Dermis microvascular lymphatic vessel endothelial cell (primary cell): ENCODE measurements around the gene TMEM175. TPM values are rescaled to one million over a fixed set of nuclear protein-coding genes. Genes with fewer than 3 reads are reported as not detected.
"Not testable (repeated sequence)": the region's sequence is repeated elsewhere in the genome, so short reads cannot be mapped to it uniquely, and the experiment has no call there.

Experiments
- DNase-seq, 2 donors: peaks; one replicate each; pipeline versions ENCODE4 v3.0.0 to v3.0.0-alpha.2; 2010; ENCODE audit warnings: low read depth in 2 of 2
- total RNA-seq: library from RNA; depleted of rRNA; stranded (reverse); fragments of >200 nt; gene quantifications from 2 replicates; pipeline ENCODE4 v1.2.1, GENCODE V29; 2014

TMEM175 gene
- total RNA-seq, 1 donor from 2014 or later: 7.6 TPM

DNA sequence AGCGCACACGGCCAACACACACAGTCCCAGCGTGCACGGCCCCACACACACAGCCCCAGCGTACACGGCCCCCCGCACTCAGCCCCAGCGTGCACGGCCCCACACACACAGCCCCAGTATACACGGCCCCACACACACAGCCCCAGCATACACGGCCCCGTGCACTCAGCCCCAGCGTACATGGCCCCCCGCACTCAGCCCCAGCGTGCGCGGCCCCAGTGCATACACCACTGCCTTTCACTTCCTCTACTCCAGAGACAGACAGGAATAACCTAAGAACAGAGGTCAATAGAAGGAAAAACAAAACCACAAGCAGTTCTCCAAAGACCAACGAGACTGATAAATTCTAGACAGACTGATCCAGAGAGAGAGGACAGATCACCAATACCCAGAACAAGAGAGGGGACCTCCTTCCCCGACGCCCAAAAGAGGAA lies 17.2 kb upstream of the TMEM175 start:
- DNase-seq: no peak

DNA sequence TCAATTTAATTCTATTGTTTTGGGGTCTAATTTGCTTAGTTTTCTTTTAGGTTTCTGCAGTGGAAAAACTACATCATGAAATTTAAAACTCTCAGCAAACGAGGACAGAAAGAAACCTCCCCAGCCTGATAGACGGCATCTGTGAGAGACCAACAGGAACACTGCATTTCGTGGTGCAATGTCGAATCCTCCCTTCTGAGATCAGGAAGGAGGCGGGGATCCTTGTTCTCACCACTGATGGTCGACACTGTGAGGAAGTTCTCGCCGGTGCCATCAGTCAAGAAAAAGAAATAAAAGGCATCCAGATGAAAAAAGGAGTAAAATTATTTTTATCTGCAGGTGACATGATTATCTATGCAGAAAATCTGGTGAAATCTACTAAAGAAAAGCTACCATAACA lies 16.7 kb upstream of the TMEM175 start:
- peak in 1 of 2 donors; percentile 13 for DNase-seq

- no peak for DNase-seq
These were observed 14.8 kb upstream of the TMEM175 start for GRCh38 chr4:917466-917865.

GRCh38 chr4:917992-918391 lies 14.3 kb upstream of the TMEM175 start:
- no peak for DNase-seq

DNA sequence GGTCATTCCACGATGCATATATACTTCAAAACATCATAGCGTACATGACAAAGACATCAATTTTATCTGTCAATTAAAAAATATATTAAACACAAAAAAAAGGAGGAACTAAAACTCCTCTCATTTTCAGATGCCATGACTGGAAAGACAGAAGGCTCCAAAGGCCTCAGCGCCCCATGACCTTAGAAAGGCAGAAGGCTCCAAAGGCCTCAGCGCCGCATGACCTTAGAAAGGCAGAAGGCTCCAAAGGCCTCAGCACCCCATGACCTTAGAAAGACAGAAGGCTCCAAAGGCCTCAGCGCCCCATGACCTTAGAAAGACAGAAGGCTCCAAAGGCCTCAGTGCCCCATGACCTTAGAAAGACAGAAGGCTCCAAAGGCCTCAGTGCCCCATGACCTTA lies 13.7 kb upstream of the TMEM175 start:
- not testable (repeated sequence) for DNase-seq

DNA sequence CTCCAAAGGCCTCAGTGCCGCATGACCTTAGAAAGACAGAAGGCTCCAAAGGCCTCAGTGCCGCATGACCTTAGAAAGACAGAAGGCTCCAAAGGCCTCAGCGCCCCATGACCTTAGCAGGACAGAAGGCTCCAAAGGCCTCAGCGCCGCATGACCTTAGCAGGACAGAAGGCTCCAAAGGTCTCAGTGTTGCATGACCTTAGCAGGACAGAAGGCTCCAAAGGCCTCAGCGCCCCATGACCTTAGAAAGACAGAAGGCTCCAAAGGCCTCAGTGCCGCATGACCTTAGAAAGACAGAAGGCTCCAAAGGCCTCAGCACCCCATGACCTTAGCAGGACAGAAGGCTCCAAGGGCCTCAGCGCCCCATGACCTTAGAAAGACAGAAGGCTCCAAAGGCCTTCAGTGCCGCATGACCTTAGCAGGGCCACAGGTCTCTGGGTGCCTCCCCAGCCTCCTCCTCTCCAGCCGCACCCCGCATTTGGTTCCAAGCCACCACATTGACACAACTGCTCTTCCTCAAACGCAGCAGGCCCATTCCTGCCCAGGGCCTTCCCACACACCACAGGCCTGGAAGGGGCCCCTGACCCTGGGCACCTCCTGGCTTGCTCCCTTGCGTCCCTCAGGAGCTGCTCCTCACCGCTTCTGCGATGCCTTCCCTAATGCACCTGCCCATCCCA lies 13.1 kb upstream of the TMEM175 start:
- DNase-seq: not testable (repeated sequence)

GRCh38 chr4:921830-922331 lies 10.4 kb upstream of the TMEM175 start:
- DNase-seq: no peak

DNA sequence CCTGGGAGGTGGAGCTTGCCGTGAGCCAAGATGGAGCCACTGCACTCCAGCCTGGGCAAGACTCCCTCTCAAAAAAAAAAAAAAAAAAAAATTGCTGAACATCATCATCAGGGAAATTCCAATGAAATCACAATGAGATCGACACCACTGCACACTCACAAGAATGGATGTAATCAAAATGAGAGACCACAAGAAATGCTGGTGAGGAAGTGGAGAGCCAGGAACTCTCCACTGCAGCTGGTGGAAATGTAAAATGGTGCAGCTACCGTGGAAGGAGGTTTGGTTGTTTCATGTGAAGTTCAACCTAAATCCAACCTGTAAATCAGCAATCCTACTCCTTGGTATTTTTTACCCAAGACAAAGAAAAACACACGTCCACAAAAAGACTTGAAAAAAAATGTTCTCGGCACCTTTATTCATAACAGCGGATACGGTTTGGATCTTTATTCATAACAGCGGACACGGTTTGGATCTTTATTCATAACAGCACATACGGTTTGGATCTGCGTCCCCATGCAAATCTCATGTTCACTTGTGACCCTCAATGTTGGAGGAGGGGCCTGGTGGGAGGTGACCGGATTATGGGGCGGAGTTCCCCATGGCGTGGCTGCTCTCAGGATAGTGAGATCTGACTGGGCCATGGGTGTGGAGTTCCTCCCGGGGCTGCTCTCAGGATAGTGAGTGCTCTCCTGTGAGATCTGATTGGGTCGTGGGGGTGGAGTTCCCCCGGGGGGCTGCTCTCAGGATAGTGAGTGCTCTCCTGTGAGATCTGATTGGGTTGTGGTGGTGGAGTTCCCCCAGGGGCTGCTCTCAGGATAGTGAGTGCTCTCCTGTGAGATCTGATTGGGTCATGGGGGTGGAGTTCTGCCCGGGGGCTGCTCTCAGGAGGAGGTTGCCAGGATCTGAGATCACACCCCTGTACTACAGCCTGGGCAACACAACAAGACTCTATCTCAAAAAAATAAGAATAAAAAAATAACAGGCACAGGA lies 7.9 kb upstream of the TMEM175 start:
- DNase-seq: peak in 1 of 2 donors; percentile 63

GRCh38 chr4:925171-925570 lies 7.1 kb upstream of the TMEM175 start:
- DNase-seq: no peak

DNA sequence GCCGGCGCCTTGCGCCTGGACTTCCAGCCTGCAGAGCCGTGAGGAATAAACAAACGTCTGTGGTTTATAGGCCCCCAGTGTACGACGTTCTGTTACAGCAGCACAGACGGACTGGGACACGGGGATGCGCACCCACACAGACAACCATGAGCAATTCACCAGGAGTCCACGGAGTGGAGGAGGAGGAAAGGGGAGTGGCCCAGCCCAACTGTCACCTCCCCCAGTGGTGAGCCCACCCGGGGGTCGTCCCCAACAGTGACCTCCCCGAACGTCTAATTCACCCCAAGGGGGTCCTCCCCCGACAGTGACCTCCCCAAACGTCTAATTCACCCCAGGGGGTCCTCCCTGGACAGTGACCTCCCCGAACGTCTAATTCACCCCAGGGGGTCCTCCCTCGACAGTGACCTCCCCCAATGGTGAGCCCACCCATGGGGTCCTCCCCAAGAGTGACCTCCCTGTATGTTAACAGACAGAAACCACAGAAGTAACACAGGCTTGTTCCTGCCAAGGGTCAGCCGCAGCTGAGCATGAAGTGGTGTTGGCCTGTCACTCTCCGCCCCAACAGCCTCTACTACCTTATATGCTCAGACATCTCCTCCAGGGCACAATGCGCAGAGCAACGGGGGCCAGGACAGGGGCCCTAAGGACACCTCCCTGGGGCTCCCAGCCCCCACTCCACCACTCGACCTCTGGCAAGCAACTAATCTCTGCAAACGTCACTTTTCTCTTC lies 6.3 kb upstream of the TMEM175 start:
- DNase-seq: no peak

- peak in 1 of 2 donors; percentile 13 for DNase-seq
These were observed 5.7 kb upstream of the TMEM175 start for GRCh38 chr4:926538-926937.

DNA sequence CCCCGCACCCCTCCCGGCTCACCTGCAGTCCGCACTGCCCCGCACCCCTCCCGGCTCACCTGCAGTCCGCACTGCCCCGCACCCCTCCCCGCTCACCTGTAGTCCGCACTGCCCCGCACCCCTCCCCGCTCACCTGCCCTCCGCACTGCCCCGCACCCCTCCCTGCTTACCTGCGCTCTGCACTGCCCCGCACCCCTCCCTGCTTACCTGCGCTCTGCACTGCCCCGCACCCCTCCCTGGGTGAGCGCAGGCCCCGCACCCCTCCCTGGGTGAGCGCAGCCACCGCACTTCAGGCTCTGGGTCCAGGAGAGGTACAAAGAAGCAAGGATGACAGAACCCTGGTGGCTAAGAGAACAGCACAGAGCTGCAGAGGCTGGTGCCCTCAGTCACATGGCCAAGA lies 4.7 kb upstream of the TMEM175 start:
- not testable (repeated sequence) for DNase-seq

GRCh38 chr4:929096-929765 lies 3.0 kb upstream of the TMEM175 start:
- DNase-seq: no peak

GRCh38 chr4:930028-930551 lies 2.2 kb upstream of the TMEM175 start:
- no peak for DNase-seq

GRCh38 chr4:930827-931193 lies 1.4 kb upstream of the TMEM175 start:
- DNase-seq: no peak

GRCh38 chr4:931194-931959 lies 883 bp upstream of the TMEM175 start:
- peak; percentile 55 to 79 for DNase-seq

DNA sequence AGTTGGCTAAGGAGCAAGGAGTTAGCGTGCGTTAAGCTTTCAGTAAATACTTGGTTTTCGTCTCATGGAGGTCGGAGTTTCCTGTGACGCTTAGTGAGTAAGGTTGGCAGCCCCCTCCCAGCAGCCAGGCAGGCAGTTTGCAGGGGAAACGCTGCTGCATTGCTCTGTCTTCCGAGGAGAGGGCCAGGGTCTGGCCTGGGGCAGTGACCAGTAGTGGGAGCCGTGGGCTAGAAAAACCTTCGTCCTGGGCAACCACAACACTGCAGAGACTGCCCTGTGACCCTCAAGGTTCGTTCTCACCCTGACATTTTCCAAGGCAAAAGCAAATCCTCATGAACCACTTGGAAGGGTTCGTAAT lies 432 bp downstream of the TMEM175 start:
- peak in 1 of 2 donors; percentile 46 for DNase-seq

- not testable (repeated sequence) for DNase-seq
These were observed 7.2 kb downstream of the TMEM175 start for GRCh38 chr4:939508-939907.

DNA sequence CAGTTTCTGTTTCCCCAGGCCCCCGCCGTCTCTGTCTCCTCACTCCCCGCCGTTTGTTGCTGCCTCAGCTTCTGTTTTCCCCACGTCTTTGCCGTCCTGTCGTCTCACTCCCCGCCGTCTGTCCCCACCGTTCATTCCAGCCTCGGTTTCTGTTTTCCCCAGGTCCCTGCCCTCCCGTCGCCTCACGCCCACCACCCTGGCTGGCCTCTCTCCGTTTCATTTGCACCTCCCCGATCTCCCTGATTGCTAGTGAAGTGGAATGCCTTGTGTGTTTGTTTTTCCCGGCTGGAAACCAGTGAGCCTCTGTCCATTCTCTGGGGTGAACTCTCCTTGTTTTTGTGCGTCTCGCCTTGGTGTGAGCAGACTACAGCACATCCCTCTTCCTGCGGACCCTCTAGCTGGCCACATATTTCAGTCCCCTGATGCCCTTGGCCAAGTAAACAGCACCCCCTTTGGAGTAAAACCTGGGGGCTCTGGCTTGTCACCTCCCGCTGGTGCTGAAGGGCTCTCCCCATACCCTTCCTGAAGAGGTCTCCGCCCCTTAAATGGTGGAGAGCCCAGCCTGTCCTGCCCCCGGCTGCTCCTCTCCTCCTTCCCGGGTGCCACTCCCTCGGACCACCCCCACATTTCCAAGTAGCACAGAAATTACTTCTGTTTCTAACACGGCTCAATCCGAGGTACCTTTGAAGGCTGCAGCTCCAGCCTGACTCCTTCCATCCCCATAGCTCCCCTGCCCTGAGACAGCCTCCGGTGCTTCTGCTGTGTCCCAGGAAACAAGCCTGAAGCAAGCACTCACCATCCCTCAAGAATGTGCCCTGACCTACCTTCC lies 13.2 kb downstream of the TMEM175 start:
- no peak for DNase-seq
